ENCODE data around the gene GMPPB.

Gene GMPPB

GRCh38 chr3:49673121-49673714 lies 50.5 kb downstream of the GMPPB start:
- in situ Hi-C loops (cut with MboI; ENCODE audit: low sequenced_read_pairs), result no loop called here

- in situ Hi-C loops (cut with MboI; ENCODE audit: low sequenced_read_pairs), result no loop called here
Observed at GRCh38 chr3:49671291-49672288, 52.2 kb downstream of the GMPPB start.

- in situ Hi-C loops (cut with MboI; ENCODE audit: low sequenced_read_pairs), result no loop called here
Observed at GRCh38 chr3:49670940-49671290, 52.8 kb downstream of the GMPPB start.

All from hTERT RPE-1 (cell line).